H9 (cell line): ENCODE measurements around the gene BRAF. TPM values are rescaled to one million over a fixed set of nuclear protein-coding genes. Genes with fewer than 3 reads are reported as not detected.
"Not testable (repeated sequence)": the region's sequence is repeated elsewhere in the genome, so short reads cannot be mapped to it uniquely, and the experiment has no call there.

ENCODE experiments used
- DNase-seq: peaks from one replicate; pipeline ENCODE4 v3.0.0-alpha.2; 2017
- H2AFZ ChIP-seq: one replicate; pipeline ENCODE4 v1.6.1; 2013; ENCODE audit warnings: mild to moderate bottlenecking, low read length, control low read depth, moderate library complexity
- H2AK5ac ChIP-seq: 2 replicates; pipeline ENCODE4 v1.6.1; 2013; ENCODE audit warnings: low read length, control low read depth, mixed read lengths; ENCODE audit not compliant: insufficient read length
- H2BK120ac ChIP-seq: one replicate; pipeline ENCODE4 v1.6.1; 2013; ENCODE audit warnings: low read depth, mild to moderate bottlenecking, low read length, control low read depth, inconsistent platforms; ENCODE audit not compliant: poor library complexity, severe bottlenecking
- H2BK12ac ChIP-seq: 2 replicates; pipeline ENCODE4 v1.6.1; 2013; ENCODE audit warnings: low read length, control low read depth, mixed read lengths, low read depth; ENCODE audit not compliant: insufficient read length
- H2BK15ac ChIP-seq: 2 replicates; pipeline ENCODE4 v1.6.1; 2013; ENCODE audit warnings: low read depth, low read length, control low read depth
- H2BK20ac ChIP-seq: one replicate; pipeline ENCODE4 v1.6.1; 2013; ENCODE audit warnings: low read depth, mild to moderate bottlenecking, low read length, control low read depth, inconsistent platforms; ENCODE audit not compliant: poor library complexity, severe bottlenecking
- H2BK5ac ChIP-seq: 2 replicates; pipeline ENCODE4 v1.6.1; 2013; ENCODE audit warnings: low read length, control low read depth, mixed read lengths; ENCODE audit not compliant: insufficient read length
- H3K14ac ChIP-seq: 2 replicates; pipeline ENCODE4 v1.6.1; 2013; ENCODE audit warnings: low read length, control low read depth; ENCODE audit not compliant: insufficient read depth
- H3K18ac ChIP-seq: 2 replicates; pipeline ENCODE4 v1.6.1; 2013; ENCODE audit warnings: low read depth, mild to moderate bottlenecking, mixed read lengths, low read length, control low read depth; ENCODE audit not compliant: insufficient read length
- H3K23ac ChIP-seq: 2 replicates; pipeline ENCODE4 v1.6.1; 2013; ENCODE audit warnings: low read length, control low read depth, mixed read lengths, low read depth; ENCODE audit not compliant: insufficient read length
- H3K23me2 ChIP-seq: 2 replicates; pipeline ENCODE4 v1.6.1; 2013; ENCODE audit warnings: low read depth, mild to moderate bottlenecking, mixed read lengths, low read length, control low read depth; ENCODE audit not compliant: insufficient read length, poor library complexity, severe bottlenecking
- H3K27ac ChIP-seq: 2 replicates; pipeline ENCODE4 v1.5.1; 2013; ENCODE audit warnings: low read length, control low read depth, mixed read lengths, low read depth; ENCODE audit not compliant: insufficient read length
- H3K27me3 ChIP-seq: 2 replicates; pipeline ENCODE4 v1.6.1; 2013; ENCODE audit warnings: low read length, control low read depth, inconsistent platforms; ENCODE audit not compliant: insufficient read depth
- H3K4ac ChIP-seq: 2 replicates; pipeline ENCODE4 v1.6.1; 2013; ENCODE audit warnings: low read depth, mild to moderate bottlenecking, control low read depth, inconsistent platforms, low read length, moderate library complexity
- H3K4me1 ChIP-seq: 2 replicates; pipeline ENCODE4 v1.6.1; 2013; ENCODE audit warnings: low read length, control low read depth, inconsistent platforms; ENCODE audit not compliant: insufficient read depth
- H3K4me2 ChIP-seq: 2 replicates; pipeline ENCODE4 v1.6.1; 2013; ENCODE audit warnings: low read length, control low read depth, mixed read lengths; ENCODE audit not compliant: insufficient read length, insufficient read depth
- H3K56ac ChIP-seq: 2 replicates; pipeline ENCODE4 v1.6.1; 2013; ENCODE audit warnings: low read depth, mild to moderate bottlenecking, mixed read lengths, low read length, control low read depth; ENCODE audit not compliant: insufficient read length
- H3K79me1 ChIP-seq: 2 replicates; pipeline ENCODE4 v1.6.1; 2013; ENCODE audit warnings: low read depth, mild to moderate bottlenecking, moderate library complexity, low read length, control low read depth, inconsistent platforms; ENCODE audit not compliant: insufficient read depth, poor library complexity, severe bottlenecking
- H3K79me2 ChIP-seq: 2 replicates; pipeline ENCODE4 v1.6.1; 2013; ENCODE audit warnings: low read length, control low read depth, inconsistent platforms; ENCODE audit not compliant: insufficient read depth
- H3K9ac ChIP-seq: 2 replicates; pipeline ENCODE4 v1.6.1; 2013; ENCODE audit warnings: low read length, control low read depth, mixed read lengths; ENCODE audit not compliant: insufficient read length; ENCODE audit errors: extremely low read depth
- H3K9me3 ChIP-seq: one replicate; pipeline ENCODE4 v1.6.1; 2013; ENCODE audit warnings: low read depth, low read length, inconsistent platforms; ENCODE audit not compliant: control insufficient read depth
- H3T11ph ChIP-seq: one replicate; pipeline ENCODE4 v1.6.1; 2013; ENCODE audit warnings: mild to moderate bottlenecking, low read length, control low read depth, inconsistent platforms
- H4K20me1 ChIP-seq: one replicate; pipeline ENCODE4 v1.6.1; 2013; ENCODE audit not compliant: control insufficient read depth, insufficient read length, insufficient read depth
- H4K5ac ChIP-seq: 2 replicates; pipeline ENCODE4 v1.6.1; 2013; ENCODE audit warnings: low read depth, mild to moderate bottlenecking, mixed read lengths, low read length, control low read depth; ENCODE audit not compliant: insufficient read length
- H4K8ac ChIP-seq: replicated peaks from 2 replicates; pipeline ENCODE4 v1.6.1; 2013; ENCODE audit warnings: low read length, control low read depth, mixed read lengths, low read depth; ENCODE audit not compliant: insufficient read length
- H4K91ac ChIP-seq: 2 replicates; pipeline ENCODE4 v1.6.1; 2013; ENCODE audit warnings: low read depth, mild to moderate bottlenecking, moderate library complexity, mixed read lengths, low read length, control low read depth; ENCODE audit not compliant: insufficient read length
- H3K27ac Mint-ChIP-seq, 3 experiments: 2 replicates in 2 of 3; 3 replicates in 1 of 3; pipeline ENCODE4 v1.8.0; 2020 to 2021; ENCODE audit warnings: mixed read lengths in 3 of 3, mild to moderate bottlenecking in 1 of 3, moderate library complexity in 1 of 3
- H3K27me3 Mint-ChIP-seq: 2 replicates; pipeline ENCODE4 v1.8.0; 2021; ENCODE audit warnings: low read depth, mild to moderate bottlenecking, moderate library complexity, mixed read lengths
- H3K36me3 Mint-ChIP-seq, 3 experiments: 2 replicates in 2 of 3; 3 replicates in 1 of 3; pipeline ENCODE4 v1.8.0; 2020 to 2021; ENCODE audit warnings: low read depth in 3 of 3, mixed read lengths in 3 of 3; ENCODE audit not compliant: insufficient read depth in 1 of 3
- H3K4me1 Mint-ChIP-seq, 2 experiments: 2 replicates each; pipeline ENCODE4 v1.8.0; 2020; ENCODE audit warnings: mixed read lengths in 2 of 2
- H3K4me3 Mint-ChIP-seq, 2 experiments: 2 replicates in 1 of 2; 3 replicates in 1 of 2; pipeline ENCODE4 v1.8.0; 2020 to 2021; ENCODE audit warnings: mild to moderate bottlenecking in 2 of 2, mixed read lengths in 2 of 2, moderate library complexity in 1 of 2
- H3K9me3 Mint-ChIP-seq, 2 experiments: 2 replicates in 1 of 2; 3 replicates in 1 of 2; pipeline ENCODE4 v1.8.0; 2020; ENCODE audit warnings: mild to moderate bottlenecking in 2 of 2, mixed read lengths in 2 of 2, moderate library complexity in 1 of 2
- WGBS: extraction: QIAGEN DNeasy Blood & Tissue Kit; methylation state at CpG from one replicate; pipeline ENCODE4 v1.1.7; 2013; ENCODE audit warnings: missing lambda C conversion rate, low lambda C conversion rate, mixed read lengths; ENCODE audit not compliant: insufficient read length; ENCODE audit errors: extremely low coverage; 5-methylcytosine and 5-hydroxymethylcytosine counted together
- total RNA-seq: library from RNA; stranded (reverse); gene quantifications from 2 replicates; pipeline ENCODE4 v1.2.1, GENCODE V29; 2021
- TF ChIP-seq, protein P1 (sequence below): fragments of 200-600 bp; sonication (generic); conservative IDR thresholded peaks from 3 replicates; pipeline ENCODE4 v1.8.0; 2021; ENCODE audit warnings: antibody characterized with exemption, mild to moderate bottlenecking

The BRAF gene
- total RNA-seq, 1 experiment from 2014 or later = 32.9 TPM

DNA sequence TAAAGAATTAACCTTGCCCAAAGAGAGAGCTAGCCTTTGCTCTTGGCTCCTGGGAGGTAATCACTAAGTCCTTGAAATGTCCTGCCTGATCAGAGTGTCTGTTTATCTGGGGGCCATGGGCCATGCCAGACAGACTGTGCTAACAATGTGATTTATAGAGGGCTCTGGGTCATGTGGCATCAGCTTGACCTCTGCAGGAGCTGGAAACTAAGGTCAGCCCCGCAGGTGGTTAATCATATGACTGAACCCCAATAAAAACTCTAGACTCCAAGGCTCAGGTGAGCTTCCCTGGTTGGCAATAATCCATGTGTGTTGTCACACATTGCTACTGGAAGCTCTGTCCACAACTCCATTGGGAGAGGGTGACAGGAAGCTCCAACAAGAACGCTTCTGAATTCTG is 180.7 kb downstream of the BRAF start:
- no peak overlapping the region for H2AK5ac ChIP-seq
- TF ChIP-seq, protein P1, sequence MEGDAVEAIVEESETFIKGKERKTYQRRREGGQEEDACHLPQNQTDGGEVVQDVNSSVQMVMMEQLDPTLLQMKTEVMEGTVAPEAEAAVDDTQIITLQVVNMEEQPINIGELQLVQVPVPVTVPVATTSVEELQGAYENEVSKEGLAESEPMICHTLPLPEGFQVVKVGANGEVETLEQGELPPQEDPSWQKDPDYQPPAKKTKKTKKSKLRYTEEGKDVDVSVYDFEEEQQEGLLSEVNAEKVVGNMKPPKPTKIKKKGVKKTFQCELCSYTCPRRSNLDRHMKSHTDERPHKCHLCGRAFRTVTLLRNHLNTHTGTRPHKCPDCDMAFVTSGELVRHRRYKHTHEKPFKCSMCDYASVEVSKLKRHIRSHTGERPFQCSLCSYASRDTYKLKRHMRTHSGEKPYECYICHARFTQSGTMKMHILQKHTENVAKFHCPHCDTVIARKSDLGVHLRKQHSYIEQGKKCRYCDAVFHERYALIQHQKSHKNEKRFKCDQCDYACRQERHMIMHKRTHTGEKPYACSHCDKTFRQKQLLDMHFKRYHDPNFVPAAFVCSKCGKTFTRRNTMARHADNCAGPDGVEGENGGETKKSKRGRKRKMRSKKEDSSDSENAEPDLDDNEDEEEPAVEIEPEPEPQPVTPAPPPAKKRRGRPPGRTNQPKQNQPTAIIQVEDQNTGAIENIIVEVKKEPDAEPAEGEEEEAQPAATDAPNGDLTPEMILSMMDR = no peak
- no peak overlapping the region for H3K4me2 ChIP-seq
- H3K56ac ChIP-seq = no peak overlapping the region
- H3K36me3 Mint-ChIP-seq = peaks cover 6 to 18% (median 14%) of the 10 kb centered on the region in 3 experiments
- H4K20me1 ChIP-seq = no peaks in the 10 kb centered on the region
- no peak overlapping the region for H2BK5ac ChIP-seq
- no peak overlapping the region for H3K18ac ChIP-seq
- H4K91ac ChIP-seq = no peak overlapping the region
- no peak overlapping the region; a peak in 1 of 7 replicates for H3K27ac Mint-ChIP-seq
- no peak for DNase-seq
- no peak overlapping the region for H3K27ac ChIP-seq
- no peak overlapping the region for H2BK12ac ChIP-seq
- H2BK120ac ChIP-seq = no peak overlapping the region
- no peak overlapping the region for H4K8ac ChIP-seq
- no peak overlapping the region for H3K23ac ChIP-seq
- no peak overlapping the region for H3K14ac ChIP-seq
- H3K79me1 ChIP-seq = no peaks in the 10 kb centered on the region
- no peaks in the 10 kb centered on the region for H3K9me3 Mint-ChIP-seq
- H3K4me3 Mint-ChIP-seq = no peak overlapping the region
- H3K4ac ChIP-seq = no peak overlapping the region
- no peak overlapping the region for H2BK20ac ChIP-seq
- H4K5ac ChIP-seq = no peak overlapping the region
- H3K9ac ChIP-seq = no peak overlapping the region
- no peaks in the 10 kb centered on the region for H3K9me3 ChIP-seq
- H3K79me2 ChIP-seq = no peaks in the 10 kb centered on the region
- H3K4me1 ChIP-seq = no peaks in the 10 kb centered on the region
- H3K27me3 ChIP-seq = no peaks in the 10 kb centered on the region
- no peak overlapping the region for H2BK15ac ChIP-seq
- H2AFZ ChIP-seq = no peak overlapping the region
- no peak overlapping the region for H3T11ph ChIP-seq
- no CpG with 5 or more reads among the region's 2 CpGs for WGBS
- no peaks in the 10 kb centered on the region for H3K23me2 ChIP-seq
- H3K4me1 Mint-ChIP-seq = peaks cover 12 to 16% of the 10 kb centered on the region in 2 experiments
- H3K27me3 Mint-ChIP-seq = no peaks in the 10 kb centered on the region

DNA sequence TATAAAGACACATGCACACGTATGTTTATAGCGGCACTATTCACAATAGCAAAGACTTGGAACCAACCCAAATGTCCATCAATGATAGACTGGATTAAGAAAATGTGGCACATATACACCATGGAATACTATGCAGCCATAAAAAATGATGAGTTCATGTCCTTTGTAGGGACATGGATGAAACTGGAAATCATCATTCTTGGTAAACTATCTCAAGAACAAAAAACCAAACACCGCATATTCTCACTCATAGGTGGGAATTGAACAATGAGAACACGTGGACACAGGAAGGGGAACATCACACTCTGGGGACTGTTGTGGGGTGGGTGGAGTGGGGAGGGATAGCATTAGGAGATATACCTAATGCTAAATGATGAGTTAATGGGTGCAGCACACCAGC is 181.5 kb downstream of the BRAF start:
- not testable (repeated sequence) for H3K4me1 ChIP-seq, H3K27ac ChIP-seq, DNase-seq, H3K23ac ChIP-seq, H2BK12ac ChIP-seq, H3K9me3 Mint-ChIP-seq, H4K20me1 ChIP-seq, H3K9me3 ChIP-seq, H3K9ac ChIP-seq, H3K4me3 Mint-ChIP-seq, H3K56ac ChIP-seq, H3K27ac Mint-ChIP-seq, H3K14ac ChIP-seq, H3K4ac ChIP-seq, H3K79me1 ChIP-seq, H3K4me2 ChIP-seq, H2AK5ac ChIP-seq, H2BK120ac ChIP-seq, H2BK20ac ChIP-seq, H4K5ac ChIP-seq, H3K18ac ChIP-seq, H2BK5ac ChIP-seq, H3K79me2 ChIP-seq, H3T11ph ChIP-seq, H3K23me2 ChIP-seq, H4K8ac ChIP-seq, H2AFZ ChIP-seq, H4K91ac ChIP-seq, H3K27me3 ChIP-seq, H3K27me3 Mint-ChIP-seq, H2BK15ac ChIP-seq
- H3K4me1 Mint-ChIP-seq = peaks cover 12 to 16% of the 10 kb centered on the region in 2 experiments
- no CpG with 5 or more reads among the region's 4 CpGs for WGBS
- peaks cover 6 to 20% (median 20%) of the 10 kb centered on the region in 3 experiments for H3K36me3 Mint-ChIP-seq
